HepG2 (cell line): ENCODE measurements around the gene GLIS2. TPM values are rescaled to one million over a fixed set of nuclear protein-coding genes. Genes with fewer than 3 reads are reported as not detected.

Source experiments
- CCDC6 ChIP-seq: sonication (generic); formaldehyde crosslinking; IDR thresholded peaks from 2 replicates; pipeline ENCODE4 v1.8.1; 2022; ENCODE audit warnings: mild to moderate bottlenecking, missing genetic modification reagents, moderate library complexity
- HBP1 ChIP-seq: IDR thresholded peaks from 2 replicates; pipeline ENCODE4 v1.6.1; 2016; ENCODE audit warnings: low read depth, control low read depth
- PRPF4 ChIP-seq: fragments of 200-400 bp; formaldehyde crosslinking; IDR thresholded peaks from 2 replicates; pipeline ENCODE4 v1.6.1; 2016; ENCODE audit warnings: low read length, low read depth; ENCODE audit not compliant: poor library complexity, severe bottlenecking
- TRAFD1 ChIP-seq: sonication (generic); formaldehyde crosslinking; IDR thresholded peaks from 2 replicates; pipeline ENCODE4 v1.5.1; 2020; ENCODE audit warnings: missing genetic modification reagents, mild to moderate bottlenecking, borderline replicate concordance
- ZBTB1 ChIP-seq: sonication (generic); formaldehyde crosslinking; IDR thresholded peaks from 2 replicates; pipeline ENCODE4 v1.4.0; 2020; ENCODE audit warnings: missing genetic modification reagents, borderline replicate concordance
- ZFP82 ChIP-seq: sonication (generic); formaldehyde crosslinking; IDR thresholded peaks from 2 replicates; pipeline ENCODE4 v1.5.1; 2020; ENCODE audit warnings: mild to moderate bottlenecking, missing genetic modification reagents, borderline replicate concordance
- ZNF274 ChIP-seq: sonication (generic); formaldehyde crosslinking; IDR thresholded peaks from 2 replicates; pipeline ENCODE4 v1.5.1; 2020; ENCODE audit warnings: mild to moderate bottlenecking, missing genetic modification reagents
- ZNF276 ChIP-seq: sonication (generic); formaldehyde crosslinking; IDR thresholded peaks from 2 replicates; pipeline ENCODE4 v1.4.0; 2020; ENCODE audit warnings: mild to moderate bottlenecking, low read depth, missing genetic modification reagents
- ZNF678 ChIP-seq: sonication (generic); formaldehyde crosslinking; IDR thresholded peaks from 2 replicates; pipeline ENCODE4 v1.4.0; 2020; ENCODE audit warnings: mild to moderate bottlenecking, missing genetic modification reagents
- polyA plus RNA-seq, 8 experiments: library from polyadenylated mRNA; depleted of rRNA in 3 of 8; stranded (reverse) in 7 of 8; unstranded in 1 of 8; fragments of >200 nt; fragmentation: Illumina TruSeq in 4 of 8; extraction: Trizol in 4 of 8; gene quantifications; 2 replicates each; pipeline versions ENCODE4 v1.2.1 to v1.2.3, GENCODE V29; 2011 to 2016; ENCODE audit warnings: low read depth in 4 of 8, missing spikeins in 1 of 8, mixed read lengths in 1 of 8; ENCODE audit not compliant: insufficient read depth in 1 of 8
- total RNA-seq, 5 experiments: library from RNA; depleted of rRNA; stranded (reverse); fragments of >200 nt; fragmentation: Illumina TruSeq; extraction: Trizol; gene quantifications; 2 replicates each; pipeline ENCODE4 v1.2.3, GENCODE V29; 2016; ENCODE audit warnings: low read depth in 1 of 5

Gene GLIS2
- total and polyA plus RNA-seq, 2 of the 13 experiments (the other 11 are each of a cell fraction or from before 2014, with no cell fraction given) = 0.28 to 0.29 TPM

- TF ChIP-seq PRPF4 = no peak
- TF ChIP-seq TRAFD1 = no peak
- no peak for TF ChIP-seq ZNF276
- no peak for TF ChIP-seq ZBTB1
- TF ChIP-seq ZFP82 = no peak
- TF ChIP-seq HBP1 (CRISPR knock-in tag) = no peak
- no peak for TF ChIP-seq CCDC6 (CRISPR knock-in tag)
- no peak for TF ChIP-seq ZNF274 (CRISPR knock-in tag)
- no peak for TF ChIP-seq ZNF678 (CRISPR knock-in tag)
- TF ChIP-seq, all 625 proteins: peak for 4
Measured at GRCh38 chr16:4336701-4337539, 21.1 kb downstream of the GLIS2 start (continued).
